ENCODE measurements around the gene LSM12. TPM values are rescaled to one million over a fixed set of nuclear protein-coding genes. Genes with fewer than 3 reads are reported as not detected.

Gene LSM12
- total and polyA plus RNA-seq, 7 donors, result 39.6 to 65.9 (median 47.9) TPM

GRCh38 chr17:44005527-44006271, 60.8 kb downstream of the LSM12 start:
- peaks cover 0 to 12% of the 10 kb centered on the region in 2 donors for H3K36me3 ChIP-seq (ENCODE audit: insufficient read depth in 1 of 2, low read depth in 1 of 2)
- no peak overlapping the region for H3K27ac ChIP-seq
- TF ChIP-seq CTCF (IDR thresholded peaks at IDR 0.05), result no peak
- H3K27me3 ChIP-seq (ENCODE audit: insufficient read depth in 3 of 3, low read length in 2 of 3), result peaks cover 0 to 49% (median 19%) of the 10 kb centered on the region in 3 donors
- peak overlapping the region; percentile 69 for H3K4me3 ChIP-seq
- WGBS, 3 donors, result 2 to 4% (median 4%) methylated on average over 59 of the region's 59 CpGs
- peak; percentile 42 to 61 for DNase-seq
- peaks cover 30% of the 10 kb centered on the region for H3K4me1 ChIP-seq
- ATAC-seq, result peak; percentile 21 to 41 (median 31)
- no peaks in the 10 kb centered on the region for H3K9me3 ChIP-seq
- intact Hi-C loops (cut with DNase I), result no loop called here

- Histone ChIP-seq H3K4me1 (peaks cover 30% of the 10 kb centered on the region), H3K27me3 (ENCODE audit: insufficient read depth in 3 of 3, low read length in 2 of 3) (peaks cover 0 to 49% (median 19%) of the 10 kb centered on the region in 3 donors), H3K4me3 (peak overlapping the region; percentile 69), H3K9me3 (no peaks in the 10 kb centered on the region), H3K27ac (no peak overlapping the region), H3K36me3 (ENCODE audit: insufficient read depth in 1 of 2, low read depth in 1 of 2) (peaks cover 0 to 6% of the 10 kb centered on the region in 2 donors)
- ATAC-seq (no peak), DNase-seq (peak in 1 of 2 donors; percentile 56)
- intact Hi-C loops (cut with DNase I), result no loop called here
- 2 to 4% (median 2%) methylated on average over 53 to 71 of the region's 71 CpGs for WGBS, 3 donors
- no peak for TF ChIP-seq CTCF (IDR thresholded peaks at IDR 0.05)
These were observed 61.5 kb downstream of the LSM12 start for GRCh38 chr17:44004761-44005526.

GRCh38 chr17:44004077-44004760, 62.3 kb downstream of the LSM12 start, which contains the start of gene NAGS:
Gene NAGS, plus strand, starts transcription at chr17:44004622. Its CDS starts 42 bp downstream, at chr17:44004664.
- 9 to 13% (median 12%) methylated on average over 24 to 25 of the region's 25 CpGs for whole genome bisulfite sequencing, 3 donors

More at GRCh38 chr17:44004077-44004760, 62.3 kb downstream of the LSM12 start, which contains the start of gene NAGS:
- no peaks in the 10 kb centered on the region for H3K9me3 ChIP-seq
- H3K27ac ChIP-seq, result no peak within 1 kb of the TSS
- peak; percentile 24 to 47 for DNase-seq
- TF ChIP-seq CTCF (IDR thresholded peaks at IDR 0.05), result no peak
- ATAC-seq, result no peak
- H3K36me3 ChIP-seq (ENCODE audit: insufficient read depth in 1 of 2, low read depth in 1 of 2), result peaks cover 0 to 2% of the 10 kb centered on the region in 2 donors
- peaks cover 0 to 49% (median 19%) of the 10 kb centered on the region in 3 donors for H3K27me3 ChIP-seq (ENCODE audit: insufficient read depth in 3 of 3, low read length in 2 of 3)
- H3K4me1 ChIP-seq, result peaks cover 30% of the 10 kb centered on the region
- H3K4me3 ChIP-seq, result peak within 1 kb of the TSS; percentile 69
- intact Hi-C loops (cut with DNase I), result no loop called here

All from psoas muscle (tissue), 8 donors.